Epidermal melanocyte (primary cell): Measurements from ENCODE around the gene ZNF574.

Experiments
- DNase-seq: peaks from one replicate; pipeline ENCODE4 v3.0.0; 2011; ENCODE audit warnings: low spot score; ENCODE audit not compliant: insufficient read length

Gene ZNF574

GRCh38 chr19:42124386-42124901, 48.5 kb downstream of the ZNF574 start:
- DNase-seq = no peak

DNA sequence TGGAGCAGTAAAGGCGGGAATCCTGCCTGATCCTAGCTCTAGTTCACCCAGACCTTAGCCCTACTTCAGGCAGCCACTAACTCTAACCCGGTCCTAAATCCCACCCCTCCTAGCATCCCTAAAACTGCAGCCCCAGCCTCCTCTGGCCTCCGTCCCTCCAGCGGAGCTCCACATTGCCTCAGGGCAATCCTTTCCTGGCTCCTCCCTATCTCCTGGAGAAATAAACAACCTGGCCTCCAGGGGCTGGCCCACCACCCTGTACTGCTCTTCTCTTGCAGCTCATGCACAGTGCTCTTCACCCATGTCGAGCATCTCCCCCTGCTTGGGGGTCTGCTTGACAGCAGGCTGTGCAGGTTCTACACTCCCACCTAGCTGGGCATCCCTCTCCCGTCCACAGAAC, 49.6 kb downstream of the ZNF574 start:
- DNase-seq = no peak

DNA sequence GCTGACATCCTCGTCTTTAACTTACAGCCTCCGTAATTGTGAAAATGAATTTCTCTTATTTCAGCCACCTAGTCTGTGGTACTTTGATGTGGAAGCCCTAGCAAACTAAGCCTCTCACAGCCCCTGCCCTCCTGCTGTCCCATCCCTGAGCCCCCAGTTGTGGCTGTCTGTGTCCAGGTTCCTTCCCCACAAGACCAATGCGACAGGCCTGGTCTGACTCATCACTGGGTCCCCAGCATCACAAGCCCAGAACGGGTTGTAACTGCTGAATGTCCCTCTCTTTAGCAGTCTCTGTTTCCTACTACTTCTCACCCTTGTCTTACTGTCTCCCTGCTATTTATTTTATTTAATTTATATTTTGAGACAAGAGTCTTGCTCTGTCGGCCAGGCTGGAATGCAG, 50.6 kb downstream of the ZNF574 start:
- no peak for DNase-seq

DNA sequence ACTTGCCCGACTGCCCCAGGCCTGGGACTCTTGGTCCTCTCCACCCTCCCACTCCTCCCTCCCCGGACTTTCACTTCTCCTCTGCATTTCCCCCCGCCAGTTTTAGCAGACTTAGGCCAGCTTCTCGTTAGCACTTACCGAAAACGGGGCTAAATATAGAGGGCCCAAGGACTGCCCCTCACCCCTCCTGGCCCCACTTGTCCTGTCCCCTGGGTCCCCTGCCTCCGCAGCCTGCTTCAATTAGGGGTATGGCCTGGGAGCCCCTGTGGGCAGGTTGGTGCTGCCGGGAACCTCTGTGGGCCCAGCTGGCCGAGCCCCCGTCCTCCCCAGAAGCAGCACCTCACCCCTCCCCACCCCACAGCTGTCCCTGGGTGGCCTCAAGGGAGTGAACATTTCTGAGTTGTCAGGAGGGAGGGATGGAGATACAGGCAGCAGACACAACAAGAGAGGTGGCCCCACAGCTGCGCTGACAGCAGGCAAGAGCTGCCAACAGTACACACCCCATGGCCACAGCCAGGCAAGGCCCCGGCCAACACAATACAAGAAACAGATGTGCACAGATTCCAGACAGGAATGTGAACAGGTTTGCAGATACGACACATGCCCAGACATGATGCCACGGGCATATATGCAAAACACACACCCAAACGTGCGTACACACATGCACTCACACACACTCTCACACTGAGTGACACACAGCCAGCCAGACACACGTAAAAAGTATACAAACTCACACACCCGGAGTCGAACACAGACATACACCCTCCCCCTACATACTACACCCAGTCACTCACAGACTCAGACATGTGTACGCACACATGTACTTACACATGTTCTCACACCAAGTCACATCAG, 53.7 kb downstream of the ZNF574 start:
- DNase-seq = no peak

DNA sequence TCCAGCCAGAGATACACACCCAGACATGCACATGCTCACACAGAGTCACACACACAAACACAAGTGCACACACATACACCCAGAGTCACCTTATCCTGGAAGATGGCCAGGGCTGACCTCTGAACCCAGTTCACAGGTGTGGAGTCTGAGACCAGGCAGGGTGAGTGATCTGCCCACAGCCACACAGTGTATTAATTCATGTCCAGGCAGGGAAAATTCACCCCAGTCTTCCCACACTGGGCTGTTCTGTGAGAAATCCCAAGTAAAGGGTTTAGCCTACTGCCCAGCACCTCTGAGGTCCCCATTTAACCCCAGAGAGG, 54.2 kb downstream of the ZNF574 start:
- no peak for DNase-seq
